Urothelium cell line (cell line): ENCODE data around the gene FOXF1.
A peak's percentile ranks its signal among the peaks of the same experiment; 100 is the strongest.

Experiments
- DNase-seq: peaks from one replicate; pipeline ENCODE4 v3.0.0; 2011; ENCODE audit warnings: low spot score, mixed read lengths
- FAIRE-seq: peaks from 2 replicates; lab custom pipeline; 2011; peaks lifted over from hg19 to GRCh38; lab: Jason Lieb, UNC

Gene FOXF1

GRCh38 chr16:86515777-86516622, 5.7 kb downstream of the FOXF1 start:
- DNase-seq: no peak
- FAIRE-seq: no peak

GRCh38 chr16:86516623-86517003, 6.3 kb downstream of the FOXF1 start:
- FAIRE-seq (no peak), DNase-seq (no peak)

- DNase-seq: no peak
- no peak for FAIRE-seq
Observed at GRCh38 chr16:86517033-86517432, 6.7 kb downstream of the FOXF1 start.

GRCh38 chr16:86517652-86518258, 7.4 kb downstream of the FOXF1 start:
- FAIRE-seq (peak; percentile 95), DNase-seq (peak; percentile 79)

GRCh38 chr16:86519007-86519648, 8.8 kb downstream of the FOXF1 start:
- no peak for DNase-seq
- FAIRE-seq: no peak

GRCh38 chr16:86519649-86520316, 9.5 kb downstream of the FOXF1 start:
- DNase-seq (peak; percentile 79), FAIRE-seq (peak; percentile 61)

- DNase-seq: no peak
- no peak for FAIRE-seq
Observed at GRCh38 chr16:86520317-86521210, 10.2 kb downstream of the FOXF1 start.

GRCh38 chr16:86521236-86522197, 11.2 kb downstream of the FOXF1 start:
- FAIRE-seq (no peak), DNase-seq (no peak)

GRCh38 chr16:86522634-86523033, 12.3 kb downstream of the FOXF1 start:
- FAIRE-seq: no peak
- no peak for DNase-seq

- no peak for FAIRE-seq
Observed at GRCh38 chr16:86523166-86523740, 12.9 kb downstream of the FOXF1 start.

GRCh38 chr16:86524029-86524428, 13.7 kb downstream of the FOXF1 start:
- DNase-seq (no peak), FAIRE-seq (no peak)

More at GRCh38 chr16:86523166-86523740, 12.9 kb downstream of the FOXF1 start:
- no peak for DNase-seq

- DNase-seq (no peak), FAIRE-seq (peak; percentile 69)
Observed at GRCh38 chr16:86525696-86526095, 15.4 kb downstream of the FOXF1 start.

- FAIRE-seq (no peak), DNase-seq (no peak)
Observed at GRCh38 chr16:86527366-86527765, 17.0 kb downstream of the FOXF1 start.

- DNase-seq (no peak), FAIRE-seq (no peak)
Observed at GRCh38 chr16:86528061-86528929, 18.0 kb downstream of the FOXF1 start.

- no peak for FAIRE-seq
- DNase-seq: no peak
Observed at GRCh38 chr16:86529160-86529559, 18.8 kb downstream of the FOXF1 start.

- FAIRE-seq (no peak), DNase-seq (no peak)
Observed at GRCh38 chr16:86530251-86531190, 20.2 kb downstream of the FOXF1 start.

- FAIRE-seq (no peak), DNase-seq (no peak)
Observed at GRCh38 chr16:86531191-86531545, 20.8 kb downstream of the FOXF1 start.
